Measurements from ENCODE around the gene PIEZO1. TPM values are rescaled to one million over a fixed set of nuclear protein-coding genes. Genes with fewer than 3 reads are reported as not detected.

Gene PIEZO1
- total and polyA plus RNA-seq, 2 experiments from 2014 or later = 30.4 to 70.1 TPM

- TF ChIP-seq NANOG (IDR thresholded peaks at IDR 0.05; ENCODE audit: borderline replicate concordance) = no peak
- no peak for TF ChIP-seq ETS1 (IDR thresholded peaks at IDR 0.05)
- no peak for TF ChIP-seq POLR2AphosphoS5 (IDR thresholded peaks at IDR 0.05; ENCODE audit: low read depth)
- no peak for TF ChIP-seq ZNF462 (CRISPR knock-in tag; IDR thresholded peaks at IDR 0.05)
- no peak for TF ChIP-seq EZH2phosphoT487 (IDR thresholded peaks at IDR 0.05; ENCODE audit: unreplicated experiment)
- no peak for TF ChIP-seq EZH2 (IDR thresholded peaks at IDR 0.05; ENCODE audit: low read depth, unreplicated experiment)
- no peak for TF ChIP-seq CTCF (conservative IDR thresholded peaks at IDR 0.05; ENCODE audit: low read depth in 2 of 2)
- no peak for TF ChIP-seq JUNB (IDR thresholded peaks at IDR 0.05; ENCODE audit: unreplicated experiment)
- no peak for TF ChIP-seq ZNF331 (CRISPR knock-in tag; IDR thresholded peaks at IDR 0.05; ENCODE audit: low read depth)
- no peak for TF ChIP-seq REST (IDR thresholded peaks at IDR 0.05; ENCODE audit: unreplicated experiment)
- TF ChIP-seq ZNF114 (CRISPR knock-in tag; IDR thresholded peaks at IDR 0.05) = no peak
- no peak for TF ChIP-seq CREB1 (CRISPR knock-in tag; IDR thresholded peaks at IDR 0.05; ENCODE audit: low read depth)
- no peak for TF ChIP-seq STAT1 (IDR thresholded peaks at IDR 0.05; ENCODE audit: unreplicated experiment)
Measured at GRCh38 chr16:88678224-88678979, 106.6 kb downstream of the PIEZO1 start.

More at GRCh38 chr16:88678224-88678979, 106.6 kb downstream of the PIEZO1 start:
- H3K27ac ChIP-seq (ENCODE audit: low read depth) = no peak overlapping the region
- H3F3A ChIP-seq (replicated peaks; ENCODE audit: low read depth) = no peaks in the 10 kb centered on the region; the same call in 1 of the 2 replicates
- H3K4me3 ChIP-seq = no peak overlapping the region
- no peaks in the 10 kb centered on the region for H3K27me3 ChIP-seq (ENCODE audit: insufficient read depth)
- H3K4me2 ChIP-seq = no peak overlapping the region
- H3K4me1 ChIP-seq (ENCODE audit: insufficient read depth) = no peaks in the 10 kb centered on the region
- Mint-ChIP-seq H3K4me1 (no peaks in the 10 kb centered on the region), H3K27me3 (ENCODE audit: insufficient read depth, low read depth, poor library complexity) (peaks cover 16% of the 10 kb centered on the region), H3K36me3 (ENCODE audit: low read depth) (peaks cover 3% of the 10 kb centered on the region; the same call in 2 of the 3 replicates), H3K9me3 (no peaks in the 10 kb centered on the region), H3K27ac (no peak overlapping the region), H3K4me3 (no peak overlapping the region)
- no peak overlapping the region for H2AFZ ChIP-seq
- no peaks in the 10 kb centered on the region for H3K9me2 ChIP-seq (ENCODE audit: insufficient read depth)
- ATAC-seq (peak; percentile 19; the same call in 2 of the 3 replicates), DNase-seq (ENCODE audit: low spot score) (no peak)
- H3K79me2 ChIP-seq (replicated peaks; ENCODE audit: insufficient read depth) = no peaks in the 10 kb centered on the region
- H3K36me3 ChIP-seq (ENCODE audit: insufficient read depth) = no peaks in the 10 kb centered on the region; the same call in 1 of the 2 replicates
- peaks cover 5% of the 10 kb centered on the region; the same call in 1 of the 2 replicates for H4K20me1 ChIP-seq (replicated peaks; ENCODE audit: insufficient read depth)

All from GM23338 (cell line).